ENCODE measurements around the gene GPRC5A.
"Not testable (repeated sequence)": the region's sequence is repeated elsewhere in the genome, so short reads cannot be mapped to it uniquely, and the experiment has no call there.

GPRC5A gene

GRCh38 chr12:12870465-12870864 lies 20.9 kb upstream of the GPRC5A start:
- H3K27ac ChIP-seq: no peak overlapping the region
- TF ChIP-seq CTCF (conservative IDR thresholded peaks at IDR 0.05): no peak

- peak overlapping the region; percentile 69 for H3K27ac ChIP-seq
- TF ChIP-seq CTCF (conservative IDR thresholded peaks at IDR 0.05): no peak
These were observed 19.7 kb upstream of the GPRC5A start for GRCh38 chr12:12871587-12872138.

- TF ChIP-seq CTCF (conservative IDR thresholded peaks at IDR 0.05): no peak
- peak overlapping the region; percentile 69 for H3K27ac ChIP-seq
These were observed 19.0 kb upstream of the GPRC5A start for GRCh38 chr12:12872139-12872933.

GRCh38 chr12:12872934-12873275 lies 18.5 kb upstream of the GPRC5A start:
- H3K27ac ChIP-seq: peak overlapping the region; percentile 69
- no peak for TF ChIP-seq CTCF (conservative IDR thresholded peaks at IDR 0.05)

GRCh38 chr12:12874029-12874428 lies 17.3 kb upstream of the GPRC5A start:
- no peak overlapping the region for H3K27ac ChIP-seq
- no peak for TF ChIP-seq CTCF (conservative IDR thresholded peaks at IDR 0.05)

- not testable (repeated sequence) for H3K27ac ChIP-seq
These were observed 16.1 kb upstream of the GPRC5A start for GRCh38 chr12:12875301-12875700.

- peak overlapping the region; percentile 45; the same call in 1 of the 2 replicates for H3K27ac ChIP-seq
- no peak for TF ChIP-seq CTCF (conservative IDR thresholded peaks at IDR 0.05)
These were observed 14.1 kb upstream of the GPRC5A start for GRCh38 chr12:12877153-12877768.

Measured in VCaP (cell line).